GM12878 (cell line): Measurements from ENCODE around the gene LRRC30.

Experiments
- ASH2L ChIP-seq: fragments of 300-600, 200-600 bp; sonication (generic); IDR thresholded peaks from 2 replicates; pipeline ENCODE4 v1.6.1; 2017; ENCODE audit warnings: low read depth, mild to moderate bottlenecking, borderline replicate concordance
- BHLHE40 ChIP-seq, 2 experiments: fragments of 450-650 bp in 1 of 2; IDR thresholded peaks; 2 replicates each; pipeline ENCODE4 v1.6.1; 2011 to 2017; ENCODE audit warnings: low read depth in 2 of 2, borderline replicate concordance in 1 of 2, improper control_type of control experiment in 1 of 2, low read length in 1 of 2, mild to moderate bottlenecking in 1 of 2
- MXI1 ChIP-seq: fragments of 150-350 bp; IDR thresholded peaks from 2 replicates; pipeline ENCODE4 v1.6.1; 2011; ENCODE audit warnings: low read depth, mild to moderate bottlenecking, inconsistent platforms, low read length, improper control_type of control experiment
- NR2C2 ChIP-seq: IDR thresholded peaks from 2 replicates; pipeline ENCODE4 v1.6.1; 2011; ENCODE audit warnings: borderline replicate concordance, low read depth; ENCODE audit not compliant: control insufficient read depth, insufficient read length
- POLR2A ChIP-seq: IDR thresholded peaks from 2 replicates; pipeline ENCODE4 v1.6.1; 2011; ENCODE audit warnings: low read depth, mild to moderate bottlenecking, low read length
- POLR2AphosphoS2 ChIP-seq: IDR thresholded peaks from 2 replicates; pipeline ENCODE4 v1.6.1; 2011; ENCODE audit warnings: low read depth, mild to moderate bottlenecking, low read length, improper control_type of control experiment, moderate library complexity
- POLR2AphosphoS5 ChIP-seq: IDR thresholded peaks from 2 replicates; pipeline ENCODE4 v1.6.1; 2011; ENCODE audit warnings: mild to moderate bottlenecking, low read length, inconsistent platforms
- SP1 ChIP-seq: IDR thresholded peaks from one replicate; pipeline ENCODE4 v1.6.1; 2011; ENCODE audit warnings: low read depth, low read length
- SUZ12 ChIP-seq: fragments of 200-600 bp; sonication (generic); IDR thresholded peaks from one replicate; pipeline ENCODE4 v1.6.1; 2018; ENCODE audit warnings: antibody characterized with exemption, mild to moderate bottlenecking; ENCODE audit not compliant: unreplicated experiment
- TAF1 ChIP-seq: IDR thresholded peaks from 2 replicates; pipeline ENCODE4 v1.6.1; 2011; ENCODE audit warnings: mild to moderate bottlenecking, low read depth, low read length, borderline replicate concordance
- TF ChIP-seq, protein P1 (sequence below), 3 experiments: IDR thresholded peaks in 2 of 3; conservative IDR thresholded peaks in 1 of 3; 2 replicates each; pipeline ENCODE4 v1.5.1; 2011; ENCODE audit warnings: low read depth in 3 of 3, low read length in 3 of 3, mild to moderate bottlenecking in 3 of 3, control low read depth in 2 of 3, moderate library complexity in 2 of 3, inconsistent platforms in 1 of 3, mixed read lengths in 1 of 3; ENCODE audit not compliant: control insufficient read depth in 2 of 3, insufficient read depth in 1 of 3; ENCODE audit errors: extremely low read depth in 1 of 3

DNA sequence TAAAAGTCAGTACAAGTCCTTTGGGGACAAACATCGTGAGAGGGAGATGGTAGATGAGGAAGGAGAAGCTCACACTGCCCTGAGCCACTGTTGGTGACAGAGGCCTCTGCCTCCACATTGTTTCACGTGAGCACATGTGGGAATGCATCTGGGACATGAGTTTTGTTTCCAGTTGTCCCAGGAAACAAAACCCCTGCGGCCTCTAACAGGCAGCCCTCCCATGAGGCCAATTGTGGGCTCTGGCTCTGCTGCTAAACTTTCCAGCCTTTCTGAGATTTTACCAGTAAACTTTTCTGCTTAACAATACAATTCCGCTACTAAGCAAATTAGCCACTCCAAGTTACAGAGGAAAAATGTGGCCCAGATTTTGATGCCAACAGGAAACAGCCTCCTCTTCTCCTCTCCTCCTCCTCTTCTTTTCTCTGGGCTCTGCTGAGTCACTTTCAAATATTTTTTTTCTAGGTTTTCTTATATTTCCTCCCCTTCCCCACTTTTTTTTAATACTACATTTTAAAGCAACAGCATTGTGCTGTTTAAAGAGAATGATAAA, 23.4 kb upstream of the LRRC30 start:
- no peak for TF ChIP-seq SP1
- TF ChIP-seq ASH2L = no peak
- no peak for TF ChIP-seq SUZ12
- no peak for TF ChIP-seq TAF1
- TF ChIP-seq MXI1 = no peak
- TF ChIP-seq, protein P1, sequence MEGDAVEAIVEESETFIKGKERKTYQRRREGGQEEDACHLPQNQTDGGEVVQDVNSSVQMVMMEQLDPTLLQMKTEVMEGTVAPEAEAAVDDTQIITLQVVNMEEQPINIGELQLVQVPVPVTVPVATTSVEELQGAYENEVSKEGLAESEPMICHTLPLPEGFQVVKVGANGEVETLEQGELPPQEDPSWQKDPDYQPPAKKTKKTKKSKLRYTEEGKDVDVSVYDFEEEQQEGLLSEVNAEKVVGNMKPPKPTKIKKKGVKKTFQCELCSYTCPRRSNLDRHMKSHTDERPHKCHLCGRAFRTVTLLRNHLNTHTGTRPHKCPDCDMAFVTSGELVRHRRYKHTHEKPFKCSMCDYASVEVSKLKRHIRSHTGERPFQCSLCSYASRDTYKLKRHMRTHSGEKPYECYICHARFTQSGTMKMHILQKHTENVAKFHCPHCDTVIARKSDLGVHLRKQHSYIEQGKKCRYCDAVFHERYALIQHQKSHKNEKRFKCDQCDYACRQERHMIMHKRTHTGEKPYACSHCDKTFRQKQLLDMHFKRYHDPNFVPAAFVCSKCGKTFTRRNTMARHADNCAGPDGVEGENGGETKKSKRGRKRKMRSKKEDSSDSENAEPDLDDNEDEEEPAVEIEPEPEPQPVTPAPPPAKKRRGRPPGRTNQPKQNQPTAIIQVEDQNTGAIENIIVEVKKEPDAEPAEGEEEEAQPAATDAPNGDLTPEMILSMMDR (IDR thresholded peaks at IDR 0.05 in 2 of 3, conservative IDR thresholded peaks at IDR 0.05 in 1 of 3; ENCODE audit: control insufficient read depth in 2 of 3, extremely low read depth in 1 of 3, insufficient read depth in 1 of 3, low read depth in 3 of 3, low read length in 3 of 3) = no peak
- no peak for TF ChIP-seq NR2C2
- TF ChIP-seq BHLHE40 (IDR thresholded peaks at IDR 0.05; ENCODE audit: borderline replicate concordance in 1 of 2, low read depth in 2 of 2, low read length in 1 of 2) = no peak
- no peak for TF ChIP-seq POLR2AphosphoS2
- TF ChIP-seq POLR2A = no peak
- TF ChIP-seq POLR2AphosphoS5 = no peak
